Stimulated activated effector memory CD8-positive, alpha-beta T cell treated with anti-CD3 and anti-CD28 coated beads, Interleukin-12 subunit alpha, Interleukin-12 subunit beta, amount 100 ng/mL, for 72 hours (primary cell): ENCODE results near the gene ADD1.

ENCODE experiments used
- ATAC-seq: fragments of 150-1000 bp; cut with Tn5 transposase; 2 replicates; pipeline ENCODE4 v1.10.0; 2021
- DNase-seq, 2 donors: peaks; one replicate each; pipeline ENCODE4 v3.0.0; 2021 to 2022; ENCODE audit warnings: low spot score in 2 of 2
- H3K27ac Mint-ChIP-seq: one replicate; pipeline ENCODE4 v1.8.0; 2022; ENCODE audit warnings: mild to moderate bottlenecking, mixed read lengths
- H3K36me3 Mint-ChIP-seq: one replicate; pipeline ENCODE4 v1.8.0; 2022; ENCODE audit warnings: mild to moderate bottlenecking, mixed read lengths
- H3K4me1 Mint-ChIP-seq: one replicate; pipeline ENCODE4 v1.8.0; 2022; ENCODE audit warnings: mixed read lengths
- H3K4me3 Mint-ChIP-seq: one replicate; pipeline ENCODE4 v1.8.0; 2022; ENCODE audit warnings: mild to moderate bottlenecking, mixed read lengths
- H3K9me3 Mint-ChIP-seq: one replicate; pipeline ENCODE4 v1.8.0; 2022; ENCODE audit warnings: mixed read lengths

ADD1 gene

DNA sequence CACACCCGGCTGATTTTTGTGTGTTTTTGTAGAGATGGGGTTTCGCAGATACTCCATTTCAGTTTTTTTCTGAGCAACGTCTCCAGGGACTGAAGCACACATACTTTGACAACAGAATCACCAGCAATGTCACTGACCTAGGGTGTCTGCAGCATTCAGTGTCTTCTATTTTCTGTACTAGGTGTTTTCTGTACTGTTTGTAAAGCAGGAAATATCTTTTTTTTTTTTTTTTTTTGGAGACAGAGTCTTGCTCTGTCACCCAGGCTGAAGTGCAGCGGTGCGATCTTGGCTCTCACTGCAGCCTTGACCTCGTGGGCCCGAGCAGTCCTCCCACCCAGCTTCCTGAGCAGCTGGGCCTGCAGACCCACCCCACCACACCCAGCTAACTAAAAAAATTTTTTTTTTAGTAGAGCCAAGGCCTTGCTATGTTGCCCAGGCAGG, 8.9 kb downstream of the ADD1 start:
- Mint-ChIP-seq H3K27ac (peak overlapping the region; percentile 48), H3K4me1 (peaks cover 69% of the 10 kb centered on the region), H3K4me3 (peak overlapping the region; percentile 53), H3K36me3 (peaks cover 48% of the 10 kb centered on the region), H3K9me3 (no peaks in the 10 kb centered on the region)
- ATAC-seq (peak; percentile 35), DNase-seq (no peak)

DNA sequence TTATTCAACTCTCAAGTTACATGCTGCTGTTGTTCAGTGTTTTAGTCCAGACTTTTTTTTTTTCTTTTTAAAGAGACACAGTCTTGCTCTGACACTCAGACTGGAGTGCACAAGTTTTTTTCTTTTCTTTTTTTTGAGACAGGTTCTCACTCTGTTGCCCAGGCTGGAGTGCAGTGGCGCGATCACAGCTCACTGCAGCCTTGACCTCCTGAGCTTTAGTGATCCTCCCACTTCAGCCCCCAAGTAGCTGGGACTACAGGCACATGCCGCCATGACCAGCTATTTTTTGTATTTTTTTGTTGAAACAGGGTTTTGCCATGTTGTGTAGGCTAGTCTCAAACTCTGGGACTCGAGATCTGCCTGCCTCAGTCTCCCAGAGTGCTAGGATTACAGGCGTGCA, 11.9 kb downstream of the ADD1 start:
- H3K4me1 Mint-ChIP-seq = peaks cover 66% of the 10 kb centered on the region
- no peak overlapping the region for H3K4me3 Mint-ChIP-seq

DNA sequence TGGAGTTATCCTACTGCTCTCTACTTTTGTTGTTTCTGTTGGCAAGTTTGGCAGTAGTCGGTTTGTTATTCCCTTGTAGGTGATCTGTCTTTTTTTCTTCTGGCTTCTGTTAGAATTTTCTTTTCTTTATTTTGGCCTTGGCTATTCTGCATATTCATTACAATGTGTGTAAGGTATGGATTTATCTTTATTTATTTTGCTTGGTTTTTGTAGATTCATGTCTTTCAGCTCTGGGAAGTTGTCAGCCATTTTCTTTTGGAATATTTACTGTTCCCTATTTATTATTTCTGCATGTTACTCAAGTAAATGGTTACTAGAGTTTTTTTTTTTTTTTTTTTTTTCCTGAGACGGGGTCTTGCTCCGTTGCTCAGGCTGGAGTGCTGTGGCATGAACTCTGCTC, 12.6 kb downstream of the ADD1 start:
- peaks cover 66% of the 10 kb centered on the region for H3K4me1 Mint-ChIP-seq
- ATAC-seq = no peak

More for the DNA sequence above, 11.9 kb downstream of the ADD1 start:
- peaks cover 48% of the 10 kb centered on the region for H3K36me3 Mint-ChIP-seq
- no peak for DNase-seq
- peak overlapping the region; percentile 72 for H3K27ac Mint-ChIP-seq
- no peak for ATAC-seq
- no peaks in the 10 kb centered on the region for H3K9me3 Mint-ChIP-seq

DNA sequence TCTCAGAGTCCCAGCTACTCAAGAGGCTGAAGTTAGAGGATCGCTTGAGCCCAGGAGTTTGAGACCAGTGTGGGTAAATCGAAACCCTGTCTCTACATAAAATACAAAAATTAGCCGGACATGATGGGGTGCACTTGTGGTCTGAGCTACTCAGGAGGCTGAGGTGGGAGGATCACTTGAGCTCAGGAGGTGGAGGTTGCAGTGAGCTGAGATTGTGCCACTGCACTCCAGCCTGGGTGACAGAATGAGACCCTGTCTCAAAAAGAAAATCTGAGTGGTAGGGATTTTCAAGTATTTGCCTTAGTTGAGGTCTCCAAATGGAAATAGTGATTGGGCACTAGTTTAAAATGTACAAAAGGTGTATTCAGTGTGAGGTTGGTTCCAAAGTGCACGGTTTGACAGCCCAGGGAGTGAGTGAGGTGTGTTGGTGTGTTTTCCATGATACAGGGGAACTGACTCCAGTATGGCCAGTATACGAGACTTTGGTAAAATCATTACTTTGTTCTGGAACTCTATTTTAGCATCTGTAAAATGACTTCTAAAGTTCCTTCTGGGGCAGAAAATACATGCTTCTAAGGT, 13.8 kb downstream of the ADD1 start:
- Mint-ChIP-seq H3K4me3 (no peak overlapping the region), H3K4me1 (peaks cover 66% of the 10 kb centered on the region), H3K27ac (peak overlapping the region; percentile 14), H3K9me3 (no peaks in the 10 kb centered on the region), H3K36me3 (peaks cover 42% of the 10 kb centered on the region)
- ATAC-seq = no peak
- DNase-seq = no peak

More for the DNA sequence above, 12.6 kb downstream of the ADD1 start:
- no peaks in the 10 kb centered on the region for H3K9me3 Mint-ChIP-seq
- peaks cover 48% of the 10 kb centered on the region for H3K36me3 Mint-ChIP-seq
- no peak overlapping the region for H3K4me3 Mint-ChIP-seq
- DNase-seq = no peak
- H3K27ac Mint-ChIP-seq = no peak overlapping the region

DNA sequence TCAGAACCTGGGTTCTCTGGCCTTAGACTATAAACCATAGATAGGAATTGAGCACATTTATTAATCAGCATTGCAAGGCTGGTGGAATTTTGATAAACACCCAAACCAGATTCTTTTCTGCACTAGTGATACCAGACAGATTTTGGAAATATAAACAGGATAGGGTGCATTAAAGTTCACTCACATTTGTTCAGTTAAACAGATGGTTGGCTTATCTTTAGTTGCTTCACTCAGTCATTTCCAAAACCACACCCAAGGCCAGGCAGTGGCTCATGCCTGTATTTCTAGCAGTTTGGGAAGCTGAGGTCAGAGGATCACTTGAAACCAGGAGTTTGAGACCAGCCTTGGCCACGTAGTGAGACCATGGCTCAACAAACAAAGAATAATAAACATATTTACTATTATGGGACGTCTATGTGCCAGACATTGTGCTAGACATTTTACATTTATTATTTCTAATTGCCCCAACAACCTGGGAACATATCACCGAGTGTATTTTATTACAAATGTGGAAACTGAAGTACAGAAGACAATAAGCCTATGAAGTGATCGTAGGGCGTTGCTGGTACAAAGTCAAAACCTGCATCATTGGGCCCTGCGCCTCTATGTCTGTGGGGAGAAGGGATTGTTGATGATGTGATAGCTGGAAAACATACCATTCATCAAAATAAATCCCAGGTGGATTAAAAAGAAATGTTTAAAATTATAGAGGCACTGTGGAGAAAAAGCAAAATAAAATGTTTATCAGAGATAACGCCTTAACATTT, 15.0 kb downstream of the ADD1 start:
- DNase-seq (no peak), ATAC-seq (no peak)
- H3K4me1 Mint-ChIP-seq = peaks cover 74% of the 10 kb centered on the region
- H3K9me3 Mint-ChIP-seq = no peaks in the 10 kb centered on the region
- peak overlapping the region; percentile 30 for H3K27ac Mint-ChIP-seq
- peaks cover 35% of the 10 kb centered on the region for H3K36me3 Mint-ChIP-seq
- H3K4me3 Mint-ChIP-seq = no peak overlapping the region

DNA sequence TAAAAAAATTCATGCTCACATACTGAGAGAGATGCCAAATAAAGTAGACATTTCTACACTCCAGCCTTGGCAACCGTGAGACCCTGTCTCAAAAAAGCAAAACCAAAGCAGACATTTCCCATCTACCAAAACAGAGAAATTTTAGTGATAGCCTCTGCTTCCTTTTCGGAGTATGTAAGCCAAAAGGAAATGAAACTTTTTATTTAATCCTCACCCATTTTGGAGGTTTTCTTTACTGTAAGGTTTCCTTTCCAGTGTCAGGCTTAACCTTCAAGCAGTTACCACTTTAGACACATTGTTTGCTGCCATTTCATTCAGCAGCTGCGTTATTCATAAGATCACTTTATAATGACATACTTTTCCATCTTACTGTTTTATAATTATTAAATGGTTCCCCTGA, 15.9 kb downstream of the ADD1 start:
- DNase-seq (no peak), ATAC-seq (no peak)
- peak overlapping the region; percentile 21 for H3K4me3 Mint-ChIP-seq
- peak overlapping the region; percentile 58 for H3K27ac Mint-ChIP-seq
- no peaks in the 10 kb centered on the region for H3K9me3 Mint-ChIP-seq
- H3K36me3 Mint-ChIP-seq = peaks cover 26% of the 10 kb centered on the region
- H3K4me1 Mint-ChIP-seq = peaks cover 74% of the 10 kb centered on the region

DNA sequence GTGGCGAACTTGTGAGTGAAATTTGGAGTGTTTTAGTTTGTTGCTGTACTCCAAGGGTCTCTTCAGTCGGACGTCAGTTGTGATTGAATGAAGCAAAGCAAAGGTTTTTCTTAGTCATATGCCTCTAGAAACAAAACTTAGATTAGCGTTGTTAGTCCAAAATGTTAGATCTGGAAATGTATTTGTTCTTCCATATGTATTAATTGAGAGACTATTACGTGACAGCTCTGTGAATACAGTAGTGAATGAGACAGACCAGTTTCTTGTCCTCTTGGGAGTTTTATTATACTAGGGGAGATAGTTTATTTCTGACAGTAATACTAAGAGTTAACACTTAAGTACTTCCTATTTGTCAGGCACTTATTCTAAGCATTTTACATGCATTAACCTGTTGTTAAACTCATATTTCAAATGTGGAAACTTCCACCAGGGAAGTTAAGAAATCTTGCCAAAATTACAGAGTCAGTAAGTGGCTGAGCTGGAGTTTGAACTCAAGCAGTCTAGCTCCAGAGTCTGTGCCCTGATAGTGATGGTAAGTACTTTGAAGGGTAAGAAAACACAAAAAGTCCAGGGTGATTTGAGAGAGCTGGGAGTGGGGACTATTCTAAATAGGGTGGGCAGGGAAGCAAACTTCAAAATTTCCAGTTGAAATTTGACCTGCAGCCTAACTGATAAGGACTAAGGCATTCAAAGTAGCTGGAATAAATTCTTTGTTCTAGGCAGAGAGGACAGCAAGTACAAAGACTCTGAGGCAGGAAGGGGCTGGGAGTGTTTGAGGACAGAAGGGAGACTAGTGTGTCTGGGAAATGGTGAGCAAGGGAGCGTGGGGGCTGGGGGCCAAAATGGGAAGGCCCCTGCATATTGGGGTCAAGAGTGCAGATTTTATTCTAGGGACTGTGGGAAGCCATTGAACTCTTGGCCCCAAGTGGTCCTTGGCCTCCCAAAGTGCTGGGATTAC, 17.0 kb downstream of the ADD1 start:
- Mint-ChIP-seq H3K4me1 (peaks cover 75% of the 10 kb centered on the region), H3K4me3 (peak overlapping the region; percentile 21), H3K9me3 (no peaks in the 10 kb centered on the region), H3K36me3 (peaks cover 15% of the 10 kb centered on the region), H3K27ac (peak overlapping the region; percentile 70)
- no peak for DNase-seq
- ATAC-seq = no peak

DNA sequence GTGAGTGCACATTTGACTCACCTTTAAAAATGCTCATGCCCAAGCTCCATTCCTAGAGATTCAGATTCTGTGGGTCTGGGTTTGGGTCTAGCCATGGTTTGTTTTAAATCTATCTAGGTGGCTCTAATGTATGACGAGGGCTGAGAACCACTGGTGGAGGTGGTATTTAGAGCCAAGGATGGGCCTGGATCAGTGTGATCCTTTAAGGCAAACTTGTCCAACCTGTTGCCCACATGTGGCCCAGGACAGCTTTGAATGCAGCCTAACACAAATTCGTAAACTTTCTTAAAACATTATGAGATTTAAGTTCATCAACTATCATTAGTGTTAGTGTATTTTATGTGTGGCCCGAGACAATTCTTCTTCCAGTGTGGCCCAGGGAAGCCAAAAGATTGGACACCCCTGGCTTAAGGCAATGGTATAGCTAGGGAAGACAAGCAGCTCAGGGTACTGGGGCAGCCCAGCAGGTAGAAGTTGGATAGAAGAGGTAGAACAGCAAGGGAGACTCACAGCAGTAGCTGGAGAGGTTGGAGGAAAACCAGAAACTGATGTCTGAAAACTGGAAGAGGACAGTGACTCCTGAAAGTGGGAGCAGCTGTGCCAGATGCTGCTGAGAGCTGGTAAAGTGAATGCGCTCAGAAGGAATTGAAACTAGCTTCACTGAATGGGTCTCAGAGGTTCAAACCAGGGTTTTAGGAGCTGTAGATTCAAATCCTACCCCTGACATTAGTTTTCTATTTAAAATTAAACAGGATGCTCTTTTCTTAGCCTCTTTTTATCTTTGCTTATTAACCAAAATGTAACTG, 18.2 kb downstream of the ADD1 start:
- DNase-seq = no peak
- H3K4me3 Mint-ChIP-seq = no peak overlapping the region
- ATAC-seq = no peak
- peaks cover 75% of the 10 kb centered on the region for H3K4me1 Mint-ChIP-seq
- peaks cover 8% of the 10 kb centered on the region for H3K36me3 Mint-ChIP-seq
- peak overlapping the region; percentile 70 for H3K27ac Mint-ChIP-seq
- no peaks in the 10 kb centered on the region for H3K9me3 Mint-ChIP-seq

DNA sequence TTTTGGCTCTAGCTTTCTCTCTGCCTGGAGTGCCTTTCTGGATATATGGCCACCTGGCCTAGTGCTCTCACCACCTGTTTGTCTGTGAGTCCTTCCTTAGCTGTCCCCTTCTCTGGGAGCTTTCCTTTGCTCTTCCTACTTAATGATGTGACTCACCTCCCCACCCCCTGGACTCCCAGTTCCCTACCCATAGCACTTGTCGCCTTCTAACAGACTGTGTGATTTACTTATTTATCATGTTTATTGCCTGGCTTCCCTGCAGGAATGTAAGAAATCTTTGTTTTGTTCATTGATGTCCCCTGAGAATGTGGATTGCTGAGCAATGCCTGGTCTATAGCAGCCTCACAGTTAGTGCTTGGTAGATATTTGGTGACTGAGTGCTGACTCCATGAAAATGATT, 18.9 kb downstream of the ADD1 start:
- H3K4me1 Mint-ChIP-seq = peaks cover 78% of the 10 kb centered on the region

DNA sequence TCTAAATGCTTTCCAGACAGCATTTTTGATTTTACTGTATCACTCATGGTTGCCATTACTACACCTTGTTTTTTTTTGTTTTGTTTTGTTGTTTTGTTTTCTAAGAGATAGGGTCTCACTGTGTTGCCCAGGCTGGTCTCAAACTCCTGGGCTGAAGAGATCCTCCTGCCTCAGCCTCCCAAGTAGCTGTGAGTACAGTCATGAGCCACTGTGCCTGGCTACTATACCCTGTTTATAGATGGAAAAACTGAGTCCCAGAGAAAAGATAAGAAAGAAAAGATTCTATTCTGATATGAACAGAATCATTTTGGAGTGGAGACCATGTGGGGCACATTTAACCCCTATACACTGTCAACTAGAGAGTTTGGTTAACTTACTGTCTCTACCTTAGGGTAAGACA, 20.0 kb downstream of the ADD1 start:
- Mint-ChIP-seq H3K4me1 (peaks cover 80% of the 10 kb centered on the region), H3K9me3 (no peaks in the 10 kb centered on the region), H3K36me3 (peaks cover 24% of the 10 kb centered on the region), H3K4me3 (no peak overlapping the region), H3K27ac (no peak overlapping the region)
- no peak for DNase-seq
- no peak for ATAC-seq

More for the DNA sequence above, 18.9 kb downstream of the ADD1 start:
- H3K27ac Mint-ChIP-seq = peak overlapping the region; percentile 70
- no peak for ATAC-seq
- H3K9me3 Mint-ChIP-seq = no peaks in the 10 kb centered on the region
- DNase-seq = no peak
- no peak overlapping the region for H3K4me3 Mint-ChIP-seq
- H3K36me3 Mint-ChIP-seq = peaks cover 13% of the 10 kb centered on the region

DNA sequence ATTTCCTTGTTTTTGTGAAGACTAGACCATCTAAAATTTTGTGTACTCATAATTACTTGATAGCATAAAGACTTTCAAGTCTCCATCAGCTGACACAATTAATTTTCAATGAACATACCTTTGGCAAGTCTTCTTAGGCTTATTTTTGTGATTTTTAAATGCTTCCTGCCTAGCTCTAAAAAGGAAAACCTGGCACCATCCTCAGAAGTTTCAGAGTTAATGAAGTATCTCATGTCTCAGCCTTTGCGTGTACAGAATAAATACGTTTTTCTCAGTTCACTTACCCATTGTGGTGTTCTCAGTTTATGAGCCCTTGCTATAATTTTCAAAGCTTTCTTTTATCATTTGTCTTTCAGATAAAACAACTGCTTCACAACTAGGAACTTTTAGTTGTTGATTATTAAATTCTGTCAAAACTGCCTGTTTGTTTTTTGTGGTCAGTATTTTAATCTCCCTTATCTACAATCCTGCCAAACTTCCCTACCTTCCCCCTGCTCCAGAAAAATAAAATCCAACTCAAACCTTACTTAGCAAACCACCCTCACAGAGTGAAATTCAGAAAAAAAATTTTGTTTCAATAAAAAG, 21.6 kb downstream of the ADD1 start:
- Mint-ChIP-seq H3K4me1 (peaks cover 86% of the 10 kb centered on the region), H3K27ac (peak overlapping the region; percentile 70), H3K9me3 (no peaks in the 10 kb centered on the region), H3K36me3 (peaks cover 26% of the 10 kb centered on the region), H3K4me3 (no peak overlapping the region)
- DNase-seq (no peak), ATAC-seq (no peak)

DNA sequence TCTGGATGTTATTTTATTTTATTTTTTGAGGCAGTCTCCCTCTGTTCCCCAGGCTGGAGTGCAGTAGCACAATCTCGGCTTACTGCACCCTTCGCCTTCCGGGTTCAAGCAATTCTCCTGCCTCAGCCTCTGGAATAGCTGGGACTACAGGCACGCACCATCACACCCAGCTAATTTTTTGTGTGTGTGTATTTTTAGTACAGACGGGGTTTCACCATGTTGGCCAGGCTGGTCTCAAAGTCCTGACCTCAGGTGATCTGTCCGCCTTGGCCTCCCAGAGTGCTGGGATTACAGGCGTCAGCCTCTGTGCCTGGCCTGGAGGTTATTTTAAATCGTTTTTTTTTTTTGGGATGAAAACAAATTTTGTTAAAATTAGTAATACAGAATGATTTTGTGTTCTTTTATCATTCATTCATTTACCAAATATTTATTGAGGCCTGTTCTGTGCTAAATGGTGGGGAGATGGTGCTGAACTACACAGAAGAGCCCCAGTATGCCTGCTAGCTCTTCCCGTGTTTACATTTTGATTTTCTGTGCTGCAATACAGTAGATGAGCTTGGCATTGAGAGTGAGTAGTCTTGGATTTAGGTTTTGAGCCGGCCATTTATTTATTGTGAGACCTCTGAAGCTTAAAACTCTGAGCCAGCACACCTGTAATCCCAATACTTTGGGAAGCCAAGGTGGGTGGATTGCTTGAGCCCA, 22.7 kb downstream of the ADD1 start:
- Mint-ChIP-seq H3K36me3 (peaks cover 26% of the 10 kb centered on the region), H3K4me3 (no peak overlapping the region), H3K9me3 (no peaks in the 10 kb centered on the region), H3K4me1 (peaks cover 86% of the 10 kb centered on the region), H3K27ac (no peak overlapping the region)
- ATAC-seq = no peak
- no peak for DNase-seq

DNA sequence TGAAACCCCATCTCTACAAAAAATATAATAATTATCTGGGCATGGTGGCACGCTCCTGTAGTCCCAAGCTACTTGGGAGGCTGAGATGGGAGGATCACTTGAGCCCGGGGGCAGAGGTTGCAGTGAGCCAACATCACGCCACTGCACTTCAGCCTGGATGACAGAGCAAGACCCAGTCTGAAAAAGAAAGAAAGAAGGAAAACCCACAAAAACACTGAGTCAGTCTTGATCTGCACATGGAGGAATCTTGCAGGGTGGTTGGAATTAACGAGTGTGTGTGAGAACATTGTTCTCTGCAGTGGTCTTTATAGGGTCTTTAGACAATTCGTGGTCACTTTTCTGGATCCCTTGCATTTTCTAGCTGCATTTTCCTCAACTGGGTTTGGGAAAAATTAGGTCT, 23.2 kb downstream of the ADD1 start:
- Mint-ChIP-seq H3K4me3 (no peak overlapping the region), H3K36me3 (peaks cover 26% of the 10 kb centered on the region), H3K9me3 (no peaks in the 10 kb centered on the region), H3K27ac (peak overlapping the region; percentile 69), H3K4me1 (peaks cover 85% of the 10 kb centered on the region)
- ATAC-seq (no peak), DNase-seq (no peak)
